Measurements from ENCODE around the gene NOS1AP.
A peak's percentile ranks its signal among the peaks of the same experiment; 100 is the strongest.
"Not testable (repeated sequence)": the region's sequence is repeated elsewhere in the genome, so short reads cannot be mapped to it uniquely, and the experiment has no call there.

Gene NOS1AP

DNA sequence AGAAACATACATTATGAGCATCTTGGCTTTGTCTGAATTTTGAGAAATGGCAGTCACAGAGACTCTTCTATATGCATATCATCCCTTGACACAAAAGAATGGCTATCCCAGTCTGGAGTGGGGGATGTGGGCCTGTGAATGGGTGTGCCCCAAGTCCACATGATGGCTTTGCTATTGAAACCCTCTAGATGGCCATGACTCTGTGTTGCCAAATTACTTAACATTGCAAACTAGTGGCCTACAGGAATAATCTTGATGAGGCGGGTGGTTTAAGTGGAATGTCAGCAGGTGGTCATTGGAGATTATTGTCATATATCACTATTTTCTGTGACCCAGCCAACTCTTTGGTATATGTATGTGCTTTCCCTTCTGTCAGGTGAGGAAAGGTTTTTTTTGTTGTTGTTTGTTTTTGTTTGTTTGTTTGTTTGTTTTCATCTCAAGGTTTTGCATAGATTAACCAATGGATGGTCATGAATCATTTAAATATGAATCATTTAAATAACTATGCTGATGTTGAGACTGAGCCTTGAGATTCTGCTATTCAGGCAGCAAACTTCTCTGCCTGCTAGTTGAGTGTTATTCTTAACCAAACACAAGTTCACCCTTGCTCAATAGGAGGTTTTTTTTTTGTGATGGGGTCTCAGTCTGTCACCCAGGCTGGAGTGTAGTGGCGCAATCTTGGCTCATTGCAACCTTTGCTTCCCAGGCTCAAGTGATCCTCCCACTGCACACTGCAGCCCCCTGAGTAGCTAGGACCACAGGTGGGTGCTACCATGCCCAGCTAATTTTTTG is 103.0 kb downstream of the NOS1AP start:
- DNase-seq: no peak

- not testable (repeated sequence) for DNase-seq
Observed at GRCh38 chr1:162173607-162174006, 104.1 kb downstream of the NOS1AP start.

DNA sequence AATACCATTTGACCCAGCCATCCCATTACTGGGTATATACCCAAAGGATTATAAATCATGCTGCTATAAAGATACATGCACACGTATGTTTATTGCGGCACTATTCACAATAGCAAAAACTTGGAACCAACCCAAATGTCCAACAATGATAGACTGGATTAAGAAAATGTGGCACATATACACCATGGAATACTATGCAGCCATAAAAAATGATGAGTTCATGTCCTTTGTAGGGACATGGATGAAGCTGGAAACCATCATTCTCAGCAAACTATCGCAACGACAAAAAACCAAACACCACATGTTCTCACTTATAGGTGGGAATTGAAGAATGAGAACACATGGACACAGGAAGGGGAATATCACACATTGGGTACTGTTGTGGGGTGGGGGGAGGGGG is 104.5 kb downstream of the NOS1AP start:
- not testable (repeated sequence) for DNase-seq

- no peak for DNase-seq
Observed at GRCh38 chr1:162175379-162176081, 106.0 kb downstream of the NOS1AP start.

DNA sequence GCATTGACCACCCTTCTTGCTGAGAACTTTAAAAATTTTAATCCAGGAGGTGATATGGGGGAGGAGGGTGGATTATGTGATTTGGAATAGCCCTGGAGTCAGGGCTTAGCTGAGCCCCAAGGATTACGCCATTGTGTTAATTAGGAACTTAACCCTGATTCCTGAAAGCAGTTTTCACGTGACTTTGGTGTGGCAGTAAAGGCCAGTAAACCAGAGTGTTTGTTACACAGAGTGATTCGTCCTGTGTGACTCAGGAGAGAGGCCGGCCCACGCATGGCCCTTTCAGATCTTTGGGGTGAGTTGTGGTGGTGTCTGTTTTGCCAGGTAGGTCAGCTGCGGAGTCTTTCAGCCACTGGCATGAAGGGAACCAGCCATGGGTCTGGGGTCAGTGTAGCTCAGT is 107.6 kb downstream of the NOS1AP start:
- DNase-seq: peak; percentile 4 to 7

DNA sequence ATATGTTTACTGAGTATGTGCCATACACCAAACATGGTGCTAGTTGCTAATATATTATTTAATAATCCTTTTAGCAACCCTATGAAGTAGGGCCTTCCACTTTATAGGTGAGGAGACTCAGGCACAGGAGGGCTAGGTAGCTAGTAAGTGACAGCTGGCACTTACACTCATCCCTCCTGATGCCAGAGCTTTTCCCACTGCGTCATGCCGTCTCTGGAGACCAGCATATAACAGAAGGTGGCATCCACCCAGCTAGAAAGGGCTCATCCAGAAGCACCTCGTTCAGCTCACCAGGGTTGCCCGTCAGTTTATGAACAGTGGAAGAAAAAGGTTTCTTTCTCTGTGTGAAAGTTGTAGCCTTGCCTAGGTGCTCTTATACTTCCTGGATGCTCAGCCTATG is 108.9 kb downstream of the NOS1AP start:
- no peak for DNase-seq

- no peak for DNase-seq
Observed at GRCh38 chr1:162179121-162179520, 109.6 kb downstream of the NOS1AP start.

- no peak for DNase-seq
Observed at GRCh38 chr1:162180813-162181212, 111.3 kb downstream of the NOS1AP start.

DNA sequence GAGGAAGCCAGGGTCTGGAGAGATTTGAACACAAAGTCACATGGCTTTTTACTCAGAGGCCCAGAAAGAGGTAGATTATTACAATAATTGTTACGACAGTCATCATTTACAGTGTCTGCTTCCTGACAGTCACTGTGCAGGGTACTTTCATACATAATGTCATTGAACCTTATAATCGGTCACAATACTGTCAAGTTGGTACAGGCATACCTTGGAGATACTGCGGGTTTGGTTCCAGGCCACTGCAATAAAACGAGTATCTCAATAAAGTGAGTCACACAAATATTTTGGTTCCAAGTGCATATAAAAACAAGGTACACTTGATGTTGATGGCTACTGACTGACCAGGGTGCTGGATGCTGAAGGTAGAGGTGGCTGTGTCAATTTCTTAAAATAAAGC is 112.6 kb downstream of the NOS1AP start:
- DNase-seq: no peak

- no peak for DNase-seq
Observed at GRCh38 chr1:162185314-162186025, 116.0 kb downstream of the NOS1AP start.

GRCh38 chr1:162186026-162186374 is 116.5 kb downstream of the NOS1AP start:
- DNase-seq: no peak

GRCh38 chr1:162186406-162186805 is 116.9 kb downstream of the NOS1AP start:
- DNase-seq: no peak

- DNase-seq: no peak
Observed at GRCh38 chr1:162187687-162188276, 118.3 kb downstream of the NOS1AP start.

GRCh38 chr1:162189345-162189744 is 119.9 kb downstream of the NOS1AP start:
- DNase-seq: no peak

DNA sequence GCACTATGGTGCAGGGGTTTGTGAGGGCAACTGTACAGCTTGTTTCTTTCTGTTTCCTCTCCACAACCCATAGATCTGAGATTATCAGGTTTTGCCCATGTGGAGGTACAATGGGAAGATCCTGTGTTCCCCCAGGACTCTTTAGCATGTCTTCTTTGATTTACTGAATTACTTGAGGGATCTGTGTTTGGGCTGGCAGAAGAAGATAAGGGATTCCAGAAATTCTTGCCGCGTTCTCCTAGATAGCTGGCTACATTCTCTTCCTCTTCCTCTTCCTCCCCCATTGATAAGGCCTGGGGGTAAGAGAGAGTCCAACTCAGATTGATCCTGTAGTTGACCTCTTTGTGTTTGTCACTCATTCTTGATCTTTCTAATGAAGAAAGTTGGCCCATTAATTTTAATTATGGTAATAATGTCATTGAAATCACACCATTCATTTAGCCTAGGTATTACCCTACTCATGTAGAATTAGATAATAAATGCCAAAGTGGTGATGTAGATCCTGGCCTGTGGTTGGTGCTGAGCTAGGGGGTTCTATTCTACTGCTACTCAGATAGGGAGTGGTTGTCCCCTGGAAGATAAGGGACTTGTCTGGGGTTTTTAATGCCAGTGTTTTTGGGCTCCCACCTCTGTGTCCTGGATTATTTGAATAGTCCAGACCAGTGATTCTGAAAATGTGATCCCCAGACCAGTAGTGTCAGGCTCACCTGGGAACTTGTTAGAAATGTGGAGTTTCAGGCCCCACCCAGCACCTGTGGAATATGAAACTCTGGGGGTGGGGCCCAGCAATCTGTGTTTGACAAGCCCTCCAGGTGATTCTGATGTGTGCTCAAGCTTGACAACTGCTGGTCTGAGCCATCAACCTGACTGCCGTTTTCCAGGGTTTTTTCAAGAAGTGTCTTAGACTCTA is 122.2 kb downstream of the NOS1AP start:
- no peak for DNase-seq

GRCh38 chr1:162192306-162192678 is 122.8 kb downstream of the NOS1AP start:
- no peak for DNase-seq

DNA sequence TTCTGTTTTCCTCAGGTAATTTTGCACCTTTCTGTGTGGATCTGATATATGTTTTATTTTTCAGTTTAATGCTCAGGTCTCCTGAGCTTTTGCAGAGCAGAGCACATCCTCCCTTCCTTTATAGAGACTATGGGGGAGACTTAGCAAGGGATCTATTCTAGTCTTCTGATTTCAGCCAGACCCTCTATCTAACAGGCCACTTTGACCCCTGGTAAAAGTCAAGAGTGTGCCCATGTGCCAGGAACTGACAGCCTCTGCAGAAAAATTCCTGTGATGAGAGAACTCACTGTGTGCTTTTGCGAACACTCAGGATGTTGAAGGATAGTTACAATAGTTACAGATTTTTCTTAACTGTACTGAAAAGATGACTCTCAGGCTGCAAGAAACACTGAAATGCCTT is 123.3 kb downstream of the NOS1AP start:
- DNase-seq: no peak

DNA sequence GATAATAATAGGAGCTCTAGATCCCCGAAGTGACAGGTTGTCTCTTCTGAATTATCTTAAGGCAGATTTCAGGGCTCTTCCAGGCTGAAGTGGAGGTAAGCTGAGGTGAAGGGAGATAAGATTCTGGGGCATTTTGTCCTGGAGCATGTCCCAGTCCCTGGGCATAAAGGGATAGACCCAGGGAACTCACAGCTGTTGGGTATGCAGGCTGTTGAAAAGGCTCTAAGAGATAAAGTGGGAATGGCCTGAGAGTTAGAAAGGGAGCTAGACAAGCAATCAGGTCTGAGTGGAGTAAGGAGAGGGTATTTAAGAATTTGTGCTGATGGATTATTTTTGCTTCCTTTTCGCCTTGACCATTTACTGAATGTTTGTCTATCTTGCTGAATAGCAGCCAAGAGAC is 123.7 kb downstream of the NOS1AP start:
- DNase-seq: no peak

- no peak for DNase-seq
Observed at GRCh38 chr1:162193815-162194214, 124.3 kb downstream of the NOS1AP start.

- no peak for DNase-seq
Observed at GRCh38 chr1:162195567-162195966, 126.1 kb downstream of the NOS1AP start.

DNA sequence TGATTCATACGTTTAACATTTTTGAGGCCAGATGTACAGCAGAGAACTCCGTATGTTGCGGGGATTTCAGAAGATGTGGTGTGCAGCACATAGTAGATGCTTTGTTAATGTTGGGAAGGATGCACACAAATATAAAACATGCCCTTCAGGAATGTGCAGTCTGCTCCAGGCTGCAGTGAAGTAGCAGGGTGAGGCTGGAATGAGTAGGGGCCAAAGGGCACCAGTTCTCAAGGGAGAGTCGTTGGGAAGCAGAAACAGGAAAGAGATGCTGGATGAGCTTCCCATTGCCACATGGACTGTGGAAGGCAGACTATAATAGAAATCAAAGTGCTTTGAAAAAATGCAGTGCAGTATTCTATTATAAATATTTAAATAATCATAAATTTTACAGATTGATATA is 126.9 kb downstream of the NOS1AP start:
- DNase-seq: no peak

DNA sequence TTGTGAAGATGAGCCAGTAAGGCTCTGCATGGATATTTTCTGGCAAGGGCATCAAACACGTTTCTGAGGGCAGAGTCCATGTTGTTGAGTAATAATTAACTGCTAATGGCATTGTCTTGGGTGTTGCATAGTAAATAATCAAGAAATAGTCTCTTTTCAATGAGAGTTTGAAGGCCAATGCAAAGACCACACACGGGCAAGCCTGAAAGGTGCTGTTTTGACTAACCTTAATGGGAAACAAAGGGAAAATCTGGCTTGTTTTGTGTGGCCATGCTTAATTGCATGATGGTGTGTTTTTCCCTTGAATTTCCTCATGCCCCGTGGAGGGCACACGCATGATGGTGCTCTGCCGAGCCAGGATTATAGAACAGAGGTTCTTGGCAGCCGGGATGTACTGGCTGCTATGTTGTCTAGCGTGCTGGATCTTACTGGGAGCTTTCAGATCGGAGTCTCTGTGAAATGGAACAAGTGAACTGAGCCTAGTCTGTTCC is 127.6 kb downstream of the NOS1AP start:
- DNase-seq: no peak

All from inflammatory macrophage treated with lipopolysaccharide for 1 hour (primary cell).